Right ventricle myocardium inferior (tissue), 1 donor: ENCODE results near the gene NDUFA11. TPM values are rescaled to one million over a fixed set of nuclear protein-coding genes. Genes with fewer than 3 reads are reported as not detected.
A peak's percentile ranks its signal among the peaks of the same experiment; 100 is the strongest.

Experiments
- ATAC-seq: fragments of 200-7000 bp; cut with Tn5 transposase; one replicate; pipeline ENCODE4 v1.9.1; 2020; ENCODE audit warnings: mild to moderate bottlenecking, moderate library complexity
- DNase-seq: peaks from one replicate; pipeline ENCODE4 v3.0.0; 2021; ENCODE audit errors: missing footprints
- intact Hi-C: fragments of 100-400 bp; cut with DNase I; formaldehyde crosslinking; loops from one replicate; pipeline ENCODE4 v1.11.0; 2022
- total RNA-seq: library from RNA; stranded (reverse); fragmentation: NEBNext Ultra II Directional; extraction: Animal tissue kit (Norgen Biotek cat#: 25700); gene quantifications from one replicate; pipeline ENCODE4 v1.2.1, GENCODE V29; 2021
- donor health status: DM: no; HTN: yes; CAD: no; lungs with severe emphysema.

The NDUFA11 gene
- total RNA-seq, 1 donor from 2014 or later: 571 TPM

DNA sequence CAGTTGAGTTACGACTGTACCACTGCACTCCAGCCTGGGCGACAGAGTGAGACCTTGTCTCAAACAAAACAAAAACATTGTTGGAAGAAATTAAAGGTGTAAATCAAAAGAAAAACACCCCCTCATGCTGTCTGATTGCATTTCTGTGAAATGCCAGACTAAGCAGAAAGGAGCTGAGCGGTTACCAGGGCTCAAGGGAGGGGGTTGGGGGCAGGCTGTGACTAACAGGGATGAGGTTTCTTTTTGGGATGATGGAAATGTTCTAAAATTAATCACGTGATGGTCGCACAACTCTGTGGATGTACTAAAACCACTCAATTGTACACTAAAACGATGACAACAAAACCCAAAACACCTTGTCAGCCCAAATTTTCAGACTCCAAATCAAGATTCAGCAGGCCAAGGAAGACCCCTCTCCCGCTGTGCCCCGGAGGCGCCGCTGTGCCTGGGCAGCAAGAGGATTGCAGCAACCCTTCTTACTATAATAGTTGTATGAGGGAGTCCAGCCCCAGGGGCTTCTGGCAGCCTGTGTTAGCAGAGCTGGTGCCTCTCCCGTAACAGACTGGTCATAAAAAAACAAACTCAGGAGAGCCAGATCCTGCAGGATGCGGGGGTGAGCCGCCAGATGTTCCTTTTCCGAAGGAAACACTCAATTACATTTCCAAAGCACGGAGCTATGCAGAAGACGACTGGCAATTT is 31.3 kb upstream of the NDUFA11 start:
- ATAC-seq (peak; percentile 54), DNase-seq (peak; percentile 61)
- intact Hi-C loops: no loop called here

DNA sequence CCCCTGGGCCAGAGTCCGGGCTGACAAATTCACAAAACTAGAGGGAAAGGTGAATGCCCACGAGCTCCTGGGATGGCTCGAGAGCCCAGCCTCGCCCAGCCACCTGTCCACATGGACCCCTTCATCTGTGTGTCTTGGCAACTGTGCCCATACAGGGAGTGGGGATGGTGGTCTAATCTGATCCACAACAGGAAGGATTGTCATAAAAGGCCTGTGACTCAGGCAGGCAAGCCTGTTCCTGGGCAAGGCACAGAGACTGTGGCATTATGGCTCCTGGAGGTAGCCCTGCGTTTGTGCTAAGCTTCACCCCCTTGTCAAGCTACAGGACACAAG is 30.4 kb upstream of the NDUFA11 start:
- ATAC-seq (no peak), DNase-seq (no peak)

GRCh38 chr19:5933391-5934068 is 29.9 kb upstream of the NDUFA11 start:
- DNase-seq (peak; percentile 51), ATAC-seq (no peak)
- intact Hi-C loops: no loop called here

More for the DNA sequence above, 30.4 kb upstream of the NDUFA11 start:
- intact Hi-C loops: no loop called here

DNA sequence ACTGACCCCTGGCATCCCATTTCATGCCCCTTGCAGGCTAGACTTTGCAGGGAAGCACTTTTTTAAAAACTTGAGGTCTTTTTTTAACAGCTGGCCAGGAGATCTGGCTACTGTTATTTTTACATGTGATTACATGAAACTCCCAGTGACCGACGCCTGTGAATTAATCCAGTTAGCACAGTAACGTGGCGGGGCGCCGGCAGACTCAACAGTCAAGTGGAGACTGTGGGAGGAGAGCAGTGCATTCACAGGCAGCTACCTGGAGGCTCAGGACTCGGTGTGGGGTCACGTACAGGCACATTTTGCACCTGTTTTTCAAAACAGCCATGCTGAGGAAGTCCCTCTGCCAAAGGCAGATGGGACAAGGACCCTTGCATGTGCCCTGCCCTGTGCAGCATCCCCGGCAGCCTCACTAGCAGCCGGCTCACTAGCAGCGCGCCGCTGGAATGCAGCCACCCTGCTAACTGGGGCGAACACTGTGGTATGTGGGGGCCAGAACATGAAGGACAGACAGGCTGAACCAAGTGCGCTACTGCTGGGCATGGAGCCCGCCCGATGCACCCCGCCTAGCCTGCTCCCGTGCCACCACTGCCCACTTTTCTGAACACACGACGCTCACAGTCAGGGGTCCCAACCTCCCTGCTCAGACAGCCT is 29.1 kb upstream of the NDUFA11 start:
- DNase-seq (peak; percentile 69), ATAC-seq (no peak)
- intact Hi-C loops: no loop called here

DNA sequence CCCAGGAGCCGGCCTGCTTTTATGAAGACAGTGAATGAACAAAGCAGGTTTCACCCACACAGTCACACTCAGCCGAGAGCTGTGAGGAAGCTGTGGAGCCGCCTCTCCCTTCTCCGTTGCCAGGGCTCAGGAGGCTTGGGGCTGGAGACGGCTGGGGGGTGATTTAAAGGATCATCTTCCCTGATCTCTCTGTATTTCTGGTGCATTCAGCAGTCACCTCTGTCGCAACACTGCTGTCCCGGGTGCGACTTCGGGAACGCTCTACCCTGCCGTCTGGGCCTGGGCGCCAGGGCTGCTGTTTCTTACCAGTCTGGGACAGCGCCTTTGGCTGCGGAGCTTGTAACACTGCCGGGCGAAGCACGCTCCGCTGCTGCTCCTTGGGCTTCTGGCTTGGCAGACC is 28.6 kb upstream of the NDUFA11 start:
- intact Hi-C loops: no loop called here
- DNase-seq (peak; percentile 45), ATAC-seq (no peak)

- intact Hi-C loops: no loop called here
- peak; percentile 28 for DNase-seq
- ATAC-seq: no peak
Observed at GRCh38 chr19:5931251-5931650, 27.7 kb upstream of the NDUFA11 start.

DNA sequence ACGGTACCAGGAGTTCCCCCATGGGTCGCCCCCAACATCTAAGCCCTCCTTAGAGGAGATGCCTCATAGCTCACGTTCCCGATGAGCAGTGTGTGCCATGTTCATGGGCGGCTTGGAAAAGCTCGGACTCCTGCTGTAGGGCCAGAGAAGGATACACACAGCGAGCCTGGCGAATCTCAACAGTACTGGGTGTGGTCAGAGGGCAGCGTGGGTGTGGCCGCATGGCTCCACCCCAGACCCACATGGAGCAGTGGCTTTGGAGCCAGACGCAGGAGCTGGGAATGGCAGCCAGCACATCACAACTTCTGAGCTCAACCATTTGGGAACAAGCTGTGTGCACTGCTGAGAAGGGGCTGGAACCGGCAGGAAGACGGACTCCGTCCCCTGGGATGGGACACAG is 26.0 kb upstream of the NDUFA11 start:
- peak; percentile 37 for DNase-seq
- ATAC-seq: no peak
- intact Hi-C loops: no loop called here

DNA sequence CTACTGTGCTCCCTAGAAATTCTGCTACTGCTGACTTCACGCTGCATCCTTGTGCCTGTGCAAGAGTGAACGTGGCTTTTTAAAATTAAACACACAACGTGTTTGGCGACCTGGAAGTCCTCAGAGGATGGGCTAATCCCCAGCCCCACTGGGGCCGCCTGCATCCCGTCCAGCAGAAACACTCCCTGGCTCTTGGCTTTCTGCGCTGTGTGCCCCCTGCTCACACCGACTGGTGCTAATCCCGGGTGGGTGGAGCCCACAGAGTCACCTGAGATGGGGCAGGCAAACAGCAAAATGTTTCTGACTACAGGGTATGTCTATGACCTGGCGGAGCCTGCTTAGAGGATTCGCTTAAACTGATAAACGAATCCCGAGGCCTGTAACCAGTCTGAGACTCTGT is 25.6 kb upstream of the NDUFA11 start:
- ATAC-seq (no peak), DNase-seq (peak; percentile 39)
- intact Hi-C loops: no loop called here

DNA sequence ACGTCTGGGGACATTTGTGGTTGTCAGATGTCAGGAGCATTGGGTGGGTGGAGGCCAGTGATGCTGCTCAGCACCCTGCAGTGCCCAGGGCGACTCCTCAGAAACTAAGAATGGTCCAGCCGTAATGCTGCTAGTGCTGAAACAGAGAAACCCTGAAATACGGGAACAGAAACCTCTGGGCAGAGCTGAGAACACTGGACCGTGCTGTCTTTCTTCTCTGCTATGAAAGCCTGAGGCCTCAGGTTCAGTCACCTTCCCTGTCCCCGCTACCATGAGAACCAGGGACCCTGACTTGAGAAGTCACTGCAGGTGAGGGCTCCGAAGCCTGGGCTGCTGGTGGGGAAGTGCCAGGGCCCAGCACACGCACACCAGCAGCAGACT is 23.8 kb upstream of the NDUFA11 start:
- ATAC-seq: no peak
- DNase-seq: no peak
- intact Hi-C loops: no loop called here

GRCh38 chr19:5926641-5927440 is 23.3 kb upstream of the NDUFA11 start:
- DNase-seq (no peak), ATAC-seq (peak; percentile 87)
- intact Hi-C loops: no loop called here

GRCh38 chr19:5925830-5926427 is 22.3 kb upstream of the NDUFA11 start:
- ATAC-seq: no peak
- DNase-seq: no peak
- intact Hi-C loops: no loop called here

DNA sequence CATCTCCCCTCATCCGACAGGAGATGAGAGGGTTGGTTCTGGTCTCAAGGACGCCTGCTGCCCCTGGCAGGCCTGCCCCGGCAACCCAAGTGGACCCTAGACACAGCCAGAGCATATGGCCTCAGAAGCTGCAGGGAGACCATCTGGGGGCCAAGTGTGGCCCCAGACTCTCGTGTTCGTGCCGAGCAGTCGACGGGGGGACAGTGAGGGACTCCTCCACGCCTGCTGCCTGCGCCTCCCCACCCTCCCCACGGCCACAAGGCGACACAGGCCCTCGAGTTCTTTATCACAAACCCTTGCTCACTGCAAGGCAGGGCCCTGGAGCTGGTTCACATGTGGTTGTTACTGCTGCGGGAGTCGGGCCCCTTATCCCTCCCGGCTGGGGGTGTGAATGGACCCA is 19.8 kb upstream of the NDUFA11 start:
- intact Hi-C loops: no loop called here
- no peak for ATAC-seq
- no peak for DNase-seq

GRCh38 chr19:5922161-5922545 is 18.6 kb upstream of the NDUFA11 start:
- no peak for ATAC-seq
- no peak for DNase-seq
- intact Hi-C loops: no loop called here

- intact Hi-C loops: no loop called here
- DNase-seq: no peak
- no peak for ATAC-seq
Observed at GRCh38 chr19:5921516-5922160, 18.0 kb upstream of the NDUFA11 start.

- ATAC-seq (no peak), DNase-seq (no peak)
- intact Hi-C loops: no loop called here
Observed at GRCh38 chr19:5918463-5919079, 15.0 kb upstream of the NDUFA11 start.

DNA sequence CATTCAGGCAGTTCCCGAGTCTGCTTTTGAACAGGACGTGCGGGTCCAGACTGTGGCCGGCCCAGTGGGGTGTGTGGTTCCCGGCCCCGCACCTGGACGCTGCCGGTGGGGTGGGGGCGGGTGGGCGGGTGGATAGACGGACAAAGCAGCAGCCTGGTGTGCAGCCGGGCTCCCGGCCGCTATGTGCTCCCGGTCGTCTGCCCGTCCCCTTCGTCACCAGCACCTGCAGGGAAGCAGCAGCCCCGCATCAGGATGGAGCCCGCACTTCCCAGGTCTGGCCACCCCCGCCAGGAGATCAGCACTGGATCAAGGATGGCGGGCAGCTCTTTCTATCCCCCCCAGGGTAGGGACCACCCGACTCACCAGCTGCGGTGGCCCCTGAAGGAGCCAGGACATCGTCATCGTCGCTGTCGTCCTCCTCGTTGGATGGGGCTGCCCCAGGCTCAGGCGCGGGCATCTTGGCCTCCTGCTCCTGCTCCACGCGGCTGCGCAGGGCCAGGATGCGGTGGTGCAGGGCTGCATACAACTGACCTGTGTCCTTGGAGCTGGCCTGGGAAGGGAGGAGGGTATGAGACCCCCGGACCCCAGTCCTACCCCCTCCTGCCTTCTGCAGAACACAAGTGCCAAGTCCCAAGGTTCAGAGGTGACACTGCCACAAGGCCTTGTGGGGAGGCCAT is 14.0 kb upstream of the NDUFA11 start:
- ATAC-seq: no peak
- intact Hi-C loops: no loop called here

GRCh38 chr19:5916181-5916708 is 12.7 kb upstream of the NDUFA11 start:
- no peak for DNase-seq
- intact Hi-C loops: no loop called here

More for the DNA sequence above, 14.0 kb upstream of the NDUFA11 start:
- no peak for DNase-seq

More at GRCh38 chr19:5916181-5916708, 12.7 kb upstream of the NDUFA11 start:
- peak; percentile 30 for ATAC-seq
